ENCODE data around the gene INPP5F.
A peak's percentile ranks its signal among the peaks of the same experiment; 100 is the strongest.

INPP5F gene

DNA sequence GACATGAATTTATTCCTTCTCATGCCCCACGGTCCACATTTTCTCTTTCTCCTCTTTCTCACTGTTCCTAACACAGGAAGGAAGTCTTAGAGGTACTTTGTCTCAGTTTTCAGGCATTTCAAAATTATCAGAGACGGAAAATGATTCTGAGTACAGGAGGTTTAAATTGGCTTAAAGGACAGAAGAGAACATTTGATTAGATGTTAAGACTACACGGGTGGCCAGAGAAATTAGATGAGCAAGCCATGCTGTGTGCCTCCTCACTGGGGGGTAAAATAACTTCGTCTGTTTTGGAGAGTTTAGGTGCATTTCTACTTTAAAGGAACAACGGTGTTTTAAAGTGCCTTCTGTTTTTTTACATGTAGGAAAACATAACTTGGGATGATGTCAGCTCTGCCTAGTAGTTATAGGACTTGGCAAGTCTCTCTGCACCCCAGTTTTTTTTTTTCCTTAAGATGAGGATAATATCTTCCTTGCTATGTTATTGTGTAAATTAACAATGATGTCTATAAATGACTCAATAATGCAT is 79.9 kb downstream of the INPP5F start:
- TF ChIP-seq, protein P1, sequence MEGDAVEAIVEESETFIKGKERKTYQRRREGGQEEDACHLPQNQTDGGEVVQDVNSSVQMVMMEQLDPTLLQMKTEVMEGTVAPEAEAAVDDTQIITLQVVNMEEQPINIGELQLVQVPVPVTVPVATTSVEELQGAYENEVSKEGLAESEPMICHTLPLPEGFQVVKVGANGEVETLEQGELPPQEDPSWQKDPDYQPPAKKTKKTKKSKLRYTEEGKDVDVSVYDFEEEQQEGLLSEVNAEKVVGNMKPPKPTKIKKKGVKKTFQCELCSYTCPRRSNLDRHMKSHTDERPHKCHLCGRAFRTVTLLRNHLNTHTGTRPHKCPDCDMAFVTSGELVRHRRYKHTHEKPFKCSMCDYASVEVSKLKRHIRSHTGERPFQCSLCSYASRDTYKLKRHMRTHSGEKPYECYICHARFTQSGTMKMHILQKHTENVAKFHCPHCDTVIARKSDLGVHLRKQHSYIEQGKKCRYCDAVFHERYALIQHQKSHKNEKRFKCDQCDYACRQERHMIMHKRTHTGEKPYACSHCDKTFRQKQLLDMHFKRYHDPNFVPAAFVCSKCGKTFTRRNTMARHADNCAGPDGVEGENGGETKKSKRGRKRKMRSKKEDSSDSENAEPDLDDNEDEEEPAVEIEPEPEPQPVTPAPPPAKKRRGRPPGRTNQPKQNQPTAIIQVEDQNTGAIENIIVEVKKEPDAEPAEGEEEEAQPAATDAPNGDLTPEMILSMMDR (IDR thresholded peaks at IDR 0.05; ENCODE audit: low read length, missing control alignments), result no peak
- no peak for DNase-seq (ENCODE audit: low read depth)
- H3K4me3 ChIP-seq (replicated peaks; ENCODE audit: low read depth, low read length), result no peak overlapping the region

DNA sequence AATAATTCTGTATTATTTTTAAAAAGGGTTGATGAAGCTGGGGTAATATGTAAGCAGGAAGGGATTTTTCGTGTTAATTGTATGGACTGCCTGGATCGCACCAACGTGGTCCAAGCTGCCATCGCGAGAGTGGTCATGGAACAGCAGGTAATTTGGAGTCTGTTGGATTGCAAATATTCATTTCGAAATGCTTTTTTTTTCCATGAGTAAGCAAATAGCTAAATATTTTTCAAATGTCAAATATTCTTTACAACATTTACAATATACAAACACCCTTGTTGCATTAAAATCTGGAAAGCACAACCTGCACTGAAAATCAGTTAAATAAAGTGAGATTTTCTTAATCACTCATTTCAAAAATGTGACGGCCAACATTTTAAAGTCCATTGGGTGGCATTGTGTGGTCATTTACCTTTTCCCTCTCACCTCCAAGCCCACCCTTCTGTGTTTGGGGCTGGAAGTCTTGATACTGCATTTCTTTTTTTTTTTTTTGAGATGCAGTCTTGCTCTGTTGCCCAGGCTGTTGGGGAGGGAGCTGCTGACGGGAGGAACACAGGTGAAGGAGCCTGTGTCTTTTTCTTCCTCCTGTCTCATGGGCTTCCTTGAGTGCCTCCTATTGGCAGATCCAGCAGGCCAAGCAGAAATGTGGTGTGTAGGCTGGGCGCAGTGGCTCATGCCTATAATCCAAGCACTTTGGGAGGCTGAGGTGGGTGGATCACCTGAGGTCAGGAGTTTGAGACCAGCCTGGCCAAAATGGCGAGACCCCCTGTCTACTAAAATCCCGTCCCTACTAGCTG is 80.7 kb downstream of the INPP5F start:
- no peak for DNase-seq (ENCODE audit: low read depth)
- TF ChIP-seq, protein P1 (IDR thresholded peaks at IDR 0.05; ENCODE audit: low read length, missing control alignments), result no peak
- no peak overlapping the region for H3K4me3 ChIP-seq (replicated peaks; ENCODE audit: low read depth, low read length)

GRCh38 chr10:119807960-119808697 is 82.3 kb downstream of the INPP5F start:
- TF ChIP-seq, protein P1 (IDR thresholded peaks at IDR 0.05; ENCODE audit: low read length, missing control alignments), result no peak
- H3K4me3 ChIP-seq (replicated peaks; ENCODE audit: low read depth, low read length), result no peak overlapping the region
- peak; percentile 39 for DNase-seq (ENCODE audit: low read depth)

DNA sequence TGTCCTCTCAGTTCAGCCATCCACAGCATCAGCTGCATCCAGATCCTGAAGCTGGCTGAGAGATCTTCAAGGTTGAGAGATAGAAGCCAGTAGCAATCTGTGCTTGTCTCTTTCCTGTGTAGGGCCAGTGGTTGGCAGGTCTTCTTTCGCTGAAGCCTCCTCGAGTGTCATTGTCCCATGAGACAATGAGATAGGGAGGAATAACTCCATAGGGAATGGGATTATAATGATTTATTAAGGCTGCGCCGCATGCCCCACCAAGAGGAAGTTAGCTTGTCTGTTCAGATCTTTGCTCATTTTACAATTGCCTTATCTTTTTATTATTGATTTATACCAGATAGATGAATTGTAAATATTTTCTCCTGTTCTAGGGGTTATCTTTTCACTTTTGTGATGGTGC is 85.3 kb downstream of the INPP5F start:
- TF ChIP-seq, protein P1 (IDR thresholded peaks at IDR 0.05; ENCODE audit: low read length, missing control alignments), result no peak
- DNase-seq (ENCODE audit: low read depth), result no peak
- H3K4me3 ChIP-seq (replicated peaks; ENCODE audit: low read depth, low read length), result no peak overlapping the region

DNA sequence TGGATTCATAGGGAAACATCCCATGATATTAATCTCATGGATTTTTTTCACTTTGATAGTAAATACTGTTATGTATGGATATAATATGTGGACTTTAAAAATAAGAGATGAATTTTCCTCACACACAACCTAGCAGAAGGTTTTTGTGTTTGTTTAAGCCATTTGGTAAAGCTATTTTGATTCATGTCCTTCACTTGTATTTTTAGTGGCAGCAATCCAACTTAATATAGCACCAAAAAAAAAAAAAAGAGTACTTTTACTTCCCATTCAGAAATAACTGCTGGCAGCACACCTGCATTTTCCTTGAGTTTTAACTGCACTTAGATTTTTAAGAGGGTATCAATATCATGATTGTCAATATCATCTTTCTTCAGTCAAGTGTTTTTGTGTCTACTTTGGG is 86.8 kb downstream of the INPP5F start:
- H3K4me3 ChIP-seq (replicated peaks; ENCODE audit: low read depth, low read length), result no peak overlapping the region
- DNase-seq (ENCODE audit: low read depth), result no peak
- TF ChIP-seq, protein P1 (IDR thresholded peaks at IDR 0.05; ENCODE audit: low read length, missing control alignments), result no peak

- no peak overlapping the region for H3K4me3 ChIP-seq (replicated peaks; ENCODE audit: low read depth, low read length)
- TF ChIP-seq, protein P1 (IDR thresholded peaks at IDR 0.05; ENCODE audit: low read length, missing control alignments), result no peak
- DNase-seq (ENCODE audit: low read depth), result no peak
Observed at GRCh38 chr10:119815671-119816070, 89.8 kb downstream of the INPP5F start.

Data from fibroblast of pulmonary artery (primary cell).